ENCODE data around the gene FANK1. TPM values are rescaled to one million over a fixed set of nuclear protein-coding genes. Genes with fewer than 3 reads are reported as not detected.

Gene FANK1
- total and polyA plus RNA-seq, 2 experiments from 2014 or later = 2.9 to 6.0 TPM

- H4K20me1 ChIP-seq (ENCODE audit: insufficient read depth, poor library complexity, severe bottlenecking) = no peaks in the 10 kb centered on the region
- no peaks in the 10 kb centered on the region for H3K9me2 ChIP-seq (replicated peaks; ENCODE audit: insufficient read depth)
- peaks cover 8% of the 10 kb centered on the region for H3K9me3 ChIP-seq (ENCODE audit: low read depth)
- peaks cover 39% of the 10 kb centered on the region for H3K79me2 ChIP-seq
- H3K4me3 ChIP-seq = no peak overlapping the region
- H3K27me3 ChIP-seq = no peaks in the 10 kb centered on the region
- peaks cover 4% of the 10 kb centered on the region for H3K36me3 ChIP-seq (replicated peaks; ENCODE audit: insufficient read depth, low read depth)
- H3K4me2 ChIP-seq = peak overlapping the region; percentile 10
- peaks cover 7% of the 10 kb centered on the region for H3K4me1 ChIP-seq (ENCODE audit: insufficient read depth)
- no peak overlapping the region for H2AFZ ChIP-seq
- H3K27ac ChIP-seq = peak overlapping the region; percentile 59
- TF ChIP-seq, protein P1, sequence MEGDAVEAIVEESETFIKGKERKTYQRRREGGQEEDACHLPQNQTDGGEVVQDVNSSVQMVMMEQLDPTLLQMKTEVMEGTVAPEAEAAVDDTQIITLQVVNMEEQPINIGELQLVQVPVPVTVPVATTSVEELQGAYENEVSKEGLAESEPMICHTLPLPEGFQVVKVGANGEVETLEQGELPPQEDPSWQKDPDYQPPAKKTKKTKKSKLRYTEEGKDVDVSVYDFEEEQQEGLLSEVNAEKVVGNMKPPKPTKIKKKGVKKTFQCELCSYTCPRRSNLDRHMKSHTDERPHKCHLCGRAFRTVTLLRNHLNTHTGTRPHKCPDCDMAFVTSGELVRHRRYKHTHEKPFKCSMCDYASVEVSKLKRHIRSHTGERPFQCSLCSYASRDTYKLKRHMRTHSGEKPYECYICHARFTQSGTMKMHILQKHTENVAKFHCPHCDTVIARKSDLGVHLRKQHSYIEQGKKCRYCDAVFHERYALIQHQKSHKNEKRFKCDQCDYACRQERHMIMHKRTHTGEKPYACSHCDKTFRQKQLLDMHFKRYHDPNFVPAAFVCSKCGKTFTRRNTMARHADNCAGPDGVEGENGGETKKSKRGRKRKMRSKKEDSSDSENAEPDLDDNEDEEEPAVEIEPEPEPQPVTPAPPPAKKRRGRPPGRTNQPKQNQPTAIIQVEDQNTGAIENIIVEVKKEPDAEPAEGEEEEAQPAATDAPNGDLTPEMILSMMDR (IDR thresholded peaks at IDR 0.05; ENCODE audit: poor library complexity) = no peak
- no peak for TF ChIP-seq EZH2 (IDR thresholded peaks at IDR 0.05; ENCODE audit: borderline replicate concordance)
- TF ChIP-seq EZH2phosphoT487 (IDR thresholded peaks at IDR 0.05; ENCODE audit: low read depth, severe bottlenecking, unreplicated experiment) = no peak
- peak; percentile 55 for DNase-seq (ENCODE audit: low spot score)
- WGBS (ENCODE audit: low lambda C conversion rate, missing lambda C conversion rate) = 78% methylated on average over 10 of the region's 11 CpGs
Observed at GRCh38 chr10:125878957-125879835, 17.2 kb upstream of the FANK1 start.

GRCh38 chr10:125880719-125881118, 15.6 kb upstream of the FANK1 start:
- TF ChIP-seq, protein P1 (IDR thresholded peaks at IDR 0.05; ENCODE audit: poor library complexity) = no peak
- TF ChIP-seq EZH2phosphoT487 (IDR thresholded peaks at IDR 0.05; ENCODE audit: low read depth, severe bottlenecking, unreplicated experiment) (no peak), EZH2 (IDR thresholded peaks at IDR 0.05; ENCODE audit: borderline replicate concordance) (no peak)
- peaks cover 8% of the 10 kb centered on the region for H3K9me3 ChIP-seq (ENCODE audit: low read depth)
- peak overlapping the region; percentile 11 for H3K4me3 ChIP-seq
- 30% methylated on average over 6 of the region's 6 CpGs for WGBS (ENCODE audit: low lambda C conversion rate, missing lambda C conversion rate)
- no peak for DNase-seq (ENCODE audit: low spot score)
- H2AFZ ChIP-seq = peak overlapping the region; percentile 7
- H3K4me2 ChIP-seq = peak overlapping the region; percentile 66
- H3K27me3 ChIP-seq = no peaks in the 10 kb centered on the region
- H3K36me3 ChIP-seq (replicated peaks; ENCODE audit: insufficient read depth, low read depth) = no peaks in the 10 kb centered on the region
- peaks cover 7% of the 10 kb centered on the region for H3K4me1 ChIP-seq (ENCODE audit: insufficient read depth)
- no peaks in the 10 kb centered on the region for H4K20me1 ChIP-seq (ENCODE audit: insufficient read depth, poor library complexity, severe bottlenecking)
- H3K79me2 ChIP-seq = peaks cover 48% of the 10 kb centered on the region
- peak overlapping the region; percentile 63 for H3K27ac ChIP-seq
- H3K9me2 ChIP-seq (replicated peaks; ENCODE audit: insufficient read depth) = no peaks in the 10 kb centered on the region

DNA sequence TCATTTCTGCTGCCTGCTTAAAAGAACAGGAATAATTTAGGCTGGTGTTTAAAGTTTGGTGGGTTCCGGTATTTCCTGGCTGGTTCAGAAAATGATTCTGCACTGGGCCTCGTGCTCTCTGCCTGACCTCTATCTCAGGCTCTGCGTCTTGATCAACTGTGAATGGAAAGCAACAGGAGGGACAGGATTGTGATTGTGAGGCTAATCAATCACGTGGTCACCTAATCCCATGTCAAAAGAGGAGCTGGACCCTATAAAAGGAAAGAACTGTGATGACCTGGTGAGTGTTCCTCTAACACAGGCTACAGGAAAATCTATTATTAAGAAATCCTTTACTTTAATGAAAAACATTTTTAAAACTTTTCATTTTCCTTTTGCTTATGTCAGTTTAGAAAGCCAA, 15.2 kb upstream of the FANK1 start, which contains the start of gene DHX32:
TSS of gene DHX32 (minus strand) at position 101 of the 400 bp plus-strand sequence. CDS start 468 bp downstream, outside the sequence.
- H4K20me1 ChIP-seq (ENCODE audit: insufficient read depth, poor library complexity, severe bottlenecking) = no peaks in the 10 kb centered on the region
- TF ChIP-seq, protein P1 (IDR thresholded peaks at IDR 0.05; ENCODE audit: poor library complexity) = no peak
- H3K27ac ChIP-seq = peak within 1 kb of the TSS; percentile 63
- H3K9me3 ChIP-seq (ENCODE audit: low read depth) = peaks cover 6% of the 10 kb centered on the region
- H3K4me1 ChIP-seq (ENCODE audit: insufficient read depth) = peaks cover 7% of the 10 kb centered on the region
- H3K9me2 ChIP-seq (replicated peaks; ENCODE audit: insufficient read depth) = no peaks in the 10 kb centered on the region
- H3K36me3 ChIP-seq (replicated peaks; ENCODE audit: insufficient read depth, low read depth) = no peaks in the 10 kb centered on the region
- peak within 1 kb of the TSS; percentile 11 for H3K4me3 ChIP-seq
- peak within 1 kb of the TSS; percentile 66 for H3K4me2 ChIP-seq
- DNase-seq (ENCODE audit: low spot score) = no peak
- H3K27me3 ChIP-seq = no peaks in the 10 kb centered on the region
- H3K79me2 ChIP-seq = peaks cover 52% of the 10 kb centered on the region
- 38% methylated on average over 4 of the region's 4 CpGs for WGBS (ENCODE audit: low lambda C conversion rate, missing lambda C conversion rate)
- H2AFZ ChIP-seq = peak within 1 kb of the TSS; percentile 7
